ENCODE results near the gene KPNA2.
"Not testable (repeated sequence)": the region's sequence is repeated elsewhere in the genome, so short reads cannot be mapped to it uniquely, and the experiment has no call there.

Gene KPNA2

DNA sequence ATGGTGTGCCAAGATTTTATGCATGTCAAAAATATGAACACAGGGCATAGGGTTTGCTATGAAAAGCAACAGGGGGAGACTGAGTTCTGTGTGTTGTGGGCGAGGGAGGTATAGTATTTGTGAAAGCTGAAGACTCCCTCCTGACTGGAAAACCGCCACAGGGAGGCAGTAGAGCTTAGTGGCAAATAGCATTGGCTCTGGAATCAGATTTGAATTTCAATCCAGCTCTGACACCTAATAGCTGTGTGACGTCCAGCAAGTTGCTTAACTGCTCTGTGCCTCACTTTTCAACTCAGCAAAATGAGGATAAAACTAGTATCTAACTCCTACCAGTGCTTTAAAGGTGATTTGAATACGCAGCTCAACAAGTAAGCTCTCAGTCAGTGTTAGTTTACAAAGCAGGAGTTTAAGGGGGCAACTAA lies 22.0 kb downstream of the KPNA2 start:
- DNase-seq (ENCODE audit: low read depth, low spot score), result no peak

DNA sequence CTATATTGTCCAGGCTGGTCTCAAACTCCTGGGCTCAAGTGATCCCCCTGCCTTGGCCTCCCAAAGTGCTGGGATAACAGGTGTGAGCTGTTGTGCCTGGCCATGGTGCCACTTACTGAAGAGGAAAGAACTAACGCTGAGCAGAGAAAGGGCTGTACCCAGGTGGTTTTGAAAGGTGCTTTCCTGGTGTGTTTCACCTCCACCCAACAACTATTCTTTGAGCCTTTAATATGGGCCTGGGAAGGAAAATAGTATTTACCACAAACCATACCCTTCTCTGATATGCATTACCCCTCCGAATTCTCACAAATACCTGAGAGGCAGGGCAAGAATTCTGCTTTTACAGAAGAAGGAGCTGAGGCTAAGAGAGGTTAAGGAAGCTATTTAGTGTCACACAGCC lies 24.8 kb downstream of the KPNA2 start:
- DNase-seq (ENCODE audit: low read depth, low spot score), result no peak

DNA sequence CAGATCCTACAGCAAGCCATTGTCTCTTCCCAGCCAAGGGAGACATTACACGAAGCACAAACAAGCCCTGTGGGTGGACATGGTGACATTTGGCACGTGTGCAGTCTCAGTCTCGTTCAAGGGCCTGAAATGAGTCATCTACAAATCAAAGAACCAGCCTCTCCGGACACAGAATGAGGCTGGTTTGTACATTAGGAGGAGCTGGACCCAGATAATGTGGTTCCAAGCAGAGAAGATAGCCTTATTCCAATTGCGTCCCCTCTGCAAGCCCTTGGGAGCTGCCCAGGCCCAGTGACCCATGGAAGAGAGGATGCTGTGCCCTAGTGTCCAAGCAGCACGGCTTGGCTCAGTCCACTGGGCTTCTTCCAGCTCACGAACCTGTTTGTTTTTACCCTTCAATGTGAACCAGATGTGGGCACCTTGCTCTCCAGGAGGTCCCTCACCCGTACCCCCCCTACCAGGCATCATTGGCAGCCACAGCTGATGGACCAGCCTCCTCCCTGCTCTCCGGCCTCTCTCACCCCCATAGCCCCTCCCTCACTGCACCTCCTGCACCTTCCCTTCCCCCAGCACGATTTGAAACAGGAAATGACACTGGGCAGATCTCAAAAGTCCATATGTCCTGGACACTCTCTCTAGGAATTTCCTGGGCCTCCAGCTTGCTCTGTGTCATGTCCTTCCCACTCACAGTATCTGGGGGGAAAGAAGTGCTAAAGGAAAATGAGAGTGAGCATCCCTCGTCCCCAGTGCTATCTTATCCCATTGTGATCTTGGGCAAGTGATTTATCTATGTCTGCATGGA lies 26.2 kb downstream of the KPNA2 start:
- DNase-seq (ENCODE audit: low read depth, low spot score), result no peak

DNA sequence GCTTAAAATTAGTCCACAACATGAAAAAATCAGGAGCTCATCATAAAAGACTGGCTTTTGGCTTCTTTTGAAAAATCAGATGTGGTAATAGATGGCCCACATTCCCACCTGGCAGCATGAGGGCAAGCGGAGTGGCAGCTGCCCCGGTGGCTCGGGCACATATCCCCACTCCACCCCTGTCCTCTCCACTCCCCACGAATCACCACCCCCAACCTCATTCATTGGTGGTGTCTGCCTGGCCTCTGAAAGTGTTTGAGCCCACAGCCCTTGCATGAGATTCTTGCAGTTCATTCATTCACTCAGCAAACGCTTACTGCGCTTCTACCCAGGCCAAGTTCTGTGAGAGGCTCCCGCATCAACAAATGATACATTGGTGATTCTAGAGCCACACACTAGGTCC lies 29.8 kb downstream of the KPNA2 start:
- not testable (repeated sequence) for DNase-seq (ENCODE audit: low read depth, low spot score)

DNA sequence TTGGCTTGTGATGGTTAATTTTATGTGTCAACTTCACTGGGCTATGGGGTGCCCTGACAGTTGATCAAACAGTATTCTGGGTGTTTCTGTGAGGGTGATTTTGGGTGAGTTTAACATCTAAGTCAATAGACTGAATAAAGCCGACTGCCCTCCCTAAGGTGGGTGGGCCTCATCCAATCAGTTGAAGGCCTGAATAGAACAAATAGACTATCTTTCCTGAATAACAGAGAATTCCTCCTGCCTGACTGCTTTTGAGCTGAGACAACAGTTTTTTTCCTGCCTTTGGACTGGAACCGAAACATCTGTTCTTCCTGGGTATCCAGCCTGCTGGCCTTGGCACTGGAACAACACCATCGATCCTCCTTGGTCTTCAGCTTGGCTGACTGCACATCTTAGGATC lies 33.0 kb downstream of the KPNA2 start:
- DNase-seq (ENCODE audit: low read depth, low spot score), result not testable (repeated sequence)

DNA sequence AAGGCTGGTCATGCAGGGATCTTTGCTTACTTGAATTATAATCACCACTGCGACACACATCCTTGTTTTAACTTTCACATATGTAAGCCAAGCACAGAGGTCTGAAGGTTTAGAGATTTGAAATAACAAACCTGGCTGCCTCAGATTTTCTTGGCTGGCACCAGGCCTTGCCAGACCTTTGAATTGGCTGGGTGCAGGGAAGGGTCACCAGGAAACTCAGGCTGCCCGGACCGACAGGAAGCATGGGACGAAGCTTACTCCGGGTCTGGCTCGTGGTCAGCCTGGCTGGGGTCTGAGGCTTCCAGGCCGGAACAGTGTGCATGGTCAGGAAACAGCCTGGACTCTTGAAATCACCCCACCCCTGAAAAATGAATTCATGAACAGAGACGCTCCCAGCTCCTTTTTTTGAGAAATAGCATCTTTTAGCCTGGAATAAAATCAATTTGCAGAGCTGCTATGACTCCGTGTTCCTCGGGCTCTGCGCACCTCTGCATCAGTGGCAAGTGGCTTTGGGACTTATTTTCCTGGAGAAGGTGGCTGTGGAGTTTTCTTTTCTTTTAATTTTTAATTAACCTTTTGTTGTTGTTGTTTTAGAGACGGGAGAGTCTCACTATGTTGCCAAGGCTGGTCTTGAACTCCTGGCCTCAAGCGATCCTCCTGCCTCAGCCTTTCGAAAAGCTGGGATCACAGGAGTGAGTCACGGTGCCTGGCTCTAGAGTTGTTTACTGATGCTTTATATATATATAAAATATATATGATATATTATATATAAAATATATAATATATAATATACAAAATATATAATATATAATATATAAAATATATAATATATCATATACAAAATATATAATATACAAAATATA lies 35.3 kb downstream of the KPNA2 start:
- DNase-seq (ENCODE audit: low read depth, low spot score), result not testable (repeated sequence)

DNA sequence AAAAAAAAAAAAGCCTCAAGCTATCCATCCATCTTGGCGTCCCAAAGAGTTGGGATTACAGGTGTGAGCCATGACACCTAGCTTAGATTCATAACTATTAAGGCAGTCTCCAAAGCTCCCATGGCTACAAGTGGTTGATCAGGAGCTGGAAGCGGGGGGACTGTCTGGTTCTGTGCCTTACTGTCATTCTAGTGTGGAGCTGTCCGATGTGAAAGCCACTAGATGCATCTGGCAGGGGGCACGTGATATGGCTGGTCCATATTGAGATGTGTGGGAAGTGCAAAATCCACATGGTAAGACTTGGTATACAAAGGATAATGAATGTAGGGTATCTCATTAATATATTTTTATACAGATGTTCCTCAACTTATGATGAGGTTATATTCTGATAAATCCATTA lies 38.7 kb downstream of the KPNA2 start:
- no peak for DNase-seq (ENCODE audit: low read depth, low spot score)

DNA sequence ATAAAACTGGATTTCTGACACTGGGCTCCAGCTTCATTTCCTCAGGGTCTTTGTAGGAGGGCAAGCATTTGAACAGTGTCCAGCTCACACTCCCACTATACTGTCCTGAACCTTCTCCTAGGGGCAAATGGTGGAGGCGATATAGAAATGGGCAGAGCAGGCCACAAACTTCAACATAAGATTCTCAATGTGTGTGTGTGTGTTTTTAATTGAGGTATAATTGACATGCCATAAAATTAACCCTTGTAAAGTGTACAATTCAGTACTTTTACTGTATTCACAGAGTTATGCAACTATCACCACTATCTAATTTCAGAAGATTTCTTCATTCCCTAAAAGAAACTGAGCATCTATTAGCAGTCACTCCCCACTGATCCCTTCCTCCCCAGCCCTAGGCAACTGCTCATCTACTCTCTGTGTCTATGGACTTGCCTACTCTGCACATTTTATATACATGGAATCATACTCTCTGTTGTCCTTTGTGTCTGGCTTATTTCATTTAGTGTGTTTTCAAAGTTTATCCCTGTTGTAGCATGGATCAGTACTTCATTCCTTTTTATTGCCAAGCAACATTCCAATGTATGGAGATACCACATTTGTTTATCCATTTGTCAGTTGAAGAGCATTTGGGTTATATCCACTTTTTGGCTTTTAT lies 40.5 kb downstream of the KPNA2 start:
- DNase-seq (ENCODE audit: low read depth, low spot score), result not testable (repeated sequence)

DNA sequence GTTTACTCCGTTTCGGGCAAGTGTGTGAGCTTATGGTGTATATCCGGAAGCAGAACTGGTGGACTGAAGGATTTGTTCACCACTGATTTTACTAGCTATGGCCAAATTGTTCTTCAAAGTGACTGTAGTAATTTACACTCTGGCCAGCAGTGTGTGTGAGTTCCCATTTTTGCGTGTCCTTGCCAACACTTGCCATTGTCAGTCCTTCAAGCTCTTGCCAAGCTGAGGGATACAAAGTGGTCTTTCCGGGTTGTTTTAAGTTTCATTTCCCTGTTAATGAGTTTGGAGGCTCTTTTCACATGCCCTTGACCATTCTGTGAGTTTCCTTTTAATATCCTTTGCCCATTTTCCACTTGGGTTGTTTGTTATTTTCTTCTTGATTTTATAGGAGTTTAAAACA lies 42.0 kb downstream of the KPNA2 start:
- not testable (repeated sequence) for DNase-seq (ENCODE audit: low read depth, low spot score)

DNA sequence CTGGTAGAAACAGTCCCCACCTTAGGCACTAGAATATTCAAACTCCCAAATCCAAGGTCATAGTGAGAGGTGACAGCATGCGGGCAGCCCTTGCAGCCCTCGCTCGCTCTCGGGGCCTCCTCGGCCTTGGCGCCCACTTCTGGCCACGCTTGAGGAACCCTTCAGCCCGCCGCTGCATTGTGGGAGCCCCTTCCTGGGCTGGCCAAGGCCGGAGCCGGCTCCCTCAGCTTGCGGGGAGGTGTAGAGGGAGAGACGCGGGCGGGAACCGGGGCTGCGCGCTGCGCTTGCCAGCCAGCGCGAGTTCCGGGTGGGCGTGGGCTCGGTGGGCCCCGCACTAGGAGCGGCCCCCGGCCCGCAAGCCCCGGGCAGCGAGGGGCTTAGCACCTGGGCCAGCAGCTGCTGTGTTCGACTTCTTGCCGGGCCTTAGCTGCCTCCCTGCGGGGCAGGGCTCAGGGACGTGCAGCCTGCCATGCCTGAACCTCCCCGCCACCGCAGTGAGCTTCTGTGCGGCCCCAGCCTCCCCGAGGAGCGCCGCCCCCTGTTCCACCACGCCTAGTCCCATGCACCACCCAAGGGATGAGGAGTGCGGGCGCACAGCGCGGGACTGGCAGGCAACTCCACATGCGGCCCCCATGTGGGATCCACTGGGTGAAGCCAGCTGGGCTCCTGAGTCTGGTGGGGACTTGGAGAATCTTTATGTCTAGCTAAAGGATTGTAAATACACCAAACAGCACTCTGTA lies 45.0 kb downstream of the KPNA2 start:
- DNase-seq (ENCODE audit: low read depth, low spot score), result no peak

DNA sequence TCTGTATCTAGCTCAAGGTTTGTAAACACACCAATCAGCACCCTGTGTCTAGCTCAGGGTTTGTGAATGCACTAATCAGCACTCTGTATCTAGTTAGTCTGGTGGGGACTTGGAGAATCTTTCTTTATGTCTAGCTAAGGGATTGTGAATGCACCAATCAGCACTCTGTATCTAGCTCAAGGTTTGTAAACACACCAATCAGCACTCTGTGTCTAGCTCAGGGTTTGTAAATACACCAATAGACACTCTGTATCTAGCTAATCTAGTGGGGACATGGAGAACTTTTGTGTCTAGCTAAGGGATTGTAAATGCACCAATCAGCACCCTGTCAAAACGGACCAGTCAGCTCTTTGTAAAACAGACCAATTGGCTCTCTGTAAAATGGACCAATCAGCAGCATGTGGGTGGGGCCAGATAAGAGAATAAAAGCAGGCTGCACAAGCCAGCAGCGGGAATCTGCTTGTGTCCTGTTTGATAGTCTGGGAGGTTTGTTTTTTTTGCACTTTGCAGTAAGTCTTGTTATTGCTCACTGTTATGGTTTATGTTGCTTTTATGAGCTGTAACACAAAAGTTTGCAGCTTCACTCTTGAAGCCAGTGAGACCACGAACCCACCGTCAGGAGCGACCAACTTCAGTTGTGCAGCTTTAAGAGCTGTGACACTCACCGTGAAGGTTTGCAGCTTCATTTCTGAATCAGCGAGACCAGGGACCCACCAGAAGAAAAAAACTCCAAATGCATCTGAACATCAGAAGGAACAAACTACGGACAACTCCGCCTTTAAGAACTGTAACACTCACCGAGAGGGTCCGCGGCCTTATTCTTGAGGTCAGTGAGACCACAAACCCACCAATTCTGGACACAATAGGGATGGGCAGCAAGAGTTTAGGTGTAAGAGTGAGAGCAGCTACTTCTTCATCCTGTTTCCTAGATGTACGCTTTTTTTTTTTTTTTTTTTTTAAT lies 46.0 kb downstream of the KPNA2 start:
- DNase-seq (ENCODE audit: low read depth, low spot score), result not testable (repeated sequence)

DNA sequence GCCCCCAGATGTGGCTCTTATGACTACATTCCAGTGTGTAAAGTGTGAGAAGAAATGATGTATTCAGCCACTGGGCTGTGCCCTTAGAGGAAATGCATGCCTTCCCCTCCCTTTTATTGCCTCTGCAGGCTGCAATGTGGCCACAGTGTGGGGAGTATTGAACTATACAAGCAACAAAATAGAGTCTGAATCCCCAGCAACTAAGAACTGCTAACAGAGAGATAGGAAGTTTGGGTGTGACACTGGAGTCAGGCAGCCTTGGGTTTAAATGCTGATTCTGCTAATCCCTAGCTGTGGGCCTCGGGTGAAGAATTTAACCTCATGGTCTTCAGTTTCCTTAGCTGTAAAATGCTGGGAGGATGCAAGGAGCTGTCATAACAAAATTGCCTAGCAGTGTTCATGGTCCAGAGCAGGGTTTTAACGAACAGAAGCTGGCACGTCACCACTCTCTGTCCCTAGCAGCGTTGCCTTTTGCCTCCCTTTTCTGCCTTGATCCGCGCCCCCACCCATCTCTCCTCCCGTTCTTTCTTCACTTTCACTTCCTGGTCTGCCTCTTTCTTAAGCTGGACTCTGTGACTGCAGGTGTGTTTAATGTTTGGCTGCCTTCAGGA lies 50.3 kb downstream of the KPNA2 start:
- no peak for DNase-seq (ENCODE audit: low read depth, low spot score)

DNA sequence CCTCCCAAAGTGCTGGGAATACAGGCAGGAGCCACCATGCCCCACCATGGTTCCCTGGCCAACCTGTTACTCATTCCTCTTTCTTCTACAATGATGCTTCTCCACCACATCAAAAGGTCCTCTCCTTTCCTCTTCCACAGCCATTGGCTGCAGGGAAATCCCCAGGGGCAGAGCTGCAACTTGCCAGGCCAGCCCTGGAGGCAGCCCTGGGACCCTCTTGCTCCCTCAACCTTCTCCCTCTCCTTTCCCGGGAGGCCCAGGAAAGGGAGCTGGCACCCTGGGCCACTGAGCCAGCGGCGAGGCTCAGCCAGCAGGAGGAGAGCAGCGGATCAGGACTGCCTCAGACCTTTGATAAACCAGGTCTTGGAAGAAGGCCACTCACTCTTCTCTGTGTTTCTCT lies 51.1 kb downstream of the KPNA2 start:
- DNase-seq (ENCODE audit: low read depth, low spot score), result not testable (repeated sequence)

DNA sequence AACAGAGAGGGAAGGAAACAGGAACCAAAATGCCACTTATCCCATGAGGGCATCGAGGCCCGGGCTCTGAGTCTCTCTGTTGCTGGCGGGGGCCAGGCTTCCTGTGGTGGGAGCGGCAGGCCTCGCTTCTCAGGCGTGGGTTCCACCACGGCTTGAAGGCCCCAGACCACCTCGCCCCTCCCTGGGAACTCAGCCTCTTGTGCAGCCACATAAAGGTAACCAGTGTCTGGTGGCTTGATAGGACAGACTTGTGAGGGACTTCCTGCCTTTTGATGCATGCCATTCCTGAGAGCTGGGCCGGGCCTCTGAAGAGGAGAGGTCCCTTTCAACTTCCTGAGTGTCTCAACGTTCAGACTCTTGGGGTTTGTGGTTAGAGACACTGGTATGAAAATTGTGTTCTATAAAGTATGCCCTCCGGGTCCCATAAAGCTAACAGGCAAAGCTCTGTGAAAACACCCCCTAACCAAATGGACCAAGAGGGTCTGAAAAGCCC lies 51.6 kb downstream of the KPNA2 start:
- not testable (repeated sequence) for DNase-seq (ENCODE audit: low read depth, low spot score)

DNA sequence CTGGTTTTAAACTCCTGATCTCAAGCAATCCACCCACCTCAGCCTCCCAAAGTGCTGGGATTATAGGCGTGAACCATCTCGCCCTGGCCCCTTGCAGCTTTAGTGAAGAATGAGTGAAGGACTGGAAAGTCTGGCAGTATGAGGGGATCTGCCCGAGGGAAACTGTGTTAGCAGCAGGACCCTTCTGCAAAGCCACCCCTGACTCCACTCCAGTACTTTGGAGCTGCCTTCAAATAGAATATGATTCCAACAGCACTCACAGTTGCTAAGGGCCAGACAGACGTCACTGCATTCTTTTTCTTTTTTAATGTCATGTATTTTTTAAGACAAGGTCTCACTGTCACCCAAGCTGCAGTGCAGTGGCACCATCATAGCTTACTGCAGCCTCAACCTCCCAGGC lies 52.3 kb downstream of the KPNA2 start:
- no peak for DNase-seq (ENCODE audit: low read depth, low spot score)

DNA sequence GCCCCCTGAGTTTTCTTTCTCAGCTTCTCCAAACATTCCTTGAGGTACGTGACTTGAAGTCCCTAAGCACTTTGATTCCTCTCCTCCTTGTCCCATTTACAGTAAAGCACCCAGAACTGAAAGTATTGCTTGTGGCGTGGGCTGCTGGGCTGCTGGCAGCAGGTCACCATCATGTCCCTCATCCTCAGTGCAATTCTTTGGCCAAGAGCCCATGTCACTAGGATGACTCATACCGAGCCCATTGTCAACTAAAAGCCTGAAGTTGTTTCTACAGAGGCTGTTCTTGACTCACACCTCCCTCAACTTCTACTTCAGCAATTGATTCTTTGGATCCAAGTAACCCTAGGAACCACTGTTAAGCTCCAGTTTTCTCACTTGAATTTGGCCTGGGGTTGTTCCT lies 54.3 kb downstream of the KPNA2 start:
- no peak for DNase-seq (ENCODE audit: low read depth, low spot score)

DNA sequence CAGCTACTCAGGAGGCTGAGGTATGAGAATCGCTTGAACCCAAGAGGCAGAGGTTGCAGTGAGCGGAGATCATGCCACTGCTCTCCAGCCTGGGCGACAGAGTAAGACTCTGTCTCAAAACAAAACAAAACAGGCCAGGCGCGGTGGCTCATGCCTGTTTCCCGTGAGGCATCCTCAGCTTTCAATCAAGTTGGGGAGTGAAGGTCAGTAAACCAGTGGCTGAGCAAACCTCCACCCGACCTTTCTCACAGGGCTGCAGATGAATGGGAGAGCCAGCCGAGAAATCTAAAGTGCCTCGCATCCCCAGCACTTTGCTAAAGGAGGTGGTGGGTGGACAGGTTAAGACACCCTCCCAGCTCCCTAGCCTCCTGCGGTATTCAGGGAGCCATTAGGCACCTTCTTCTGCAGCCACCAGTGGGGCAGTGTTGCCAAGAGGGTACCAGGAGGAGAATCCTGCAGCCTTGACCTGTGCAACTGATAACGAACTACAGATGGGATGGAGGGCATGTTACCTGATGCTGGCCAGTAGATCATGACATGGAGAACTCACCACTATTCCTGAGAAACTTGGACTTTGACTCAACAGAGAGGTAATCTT lies 59.0 kb downstream of the KPNA2 start:
- DNase-seq (ENCODE audit: low read depth, low spot score), result no peak

DNA sequence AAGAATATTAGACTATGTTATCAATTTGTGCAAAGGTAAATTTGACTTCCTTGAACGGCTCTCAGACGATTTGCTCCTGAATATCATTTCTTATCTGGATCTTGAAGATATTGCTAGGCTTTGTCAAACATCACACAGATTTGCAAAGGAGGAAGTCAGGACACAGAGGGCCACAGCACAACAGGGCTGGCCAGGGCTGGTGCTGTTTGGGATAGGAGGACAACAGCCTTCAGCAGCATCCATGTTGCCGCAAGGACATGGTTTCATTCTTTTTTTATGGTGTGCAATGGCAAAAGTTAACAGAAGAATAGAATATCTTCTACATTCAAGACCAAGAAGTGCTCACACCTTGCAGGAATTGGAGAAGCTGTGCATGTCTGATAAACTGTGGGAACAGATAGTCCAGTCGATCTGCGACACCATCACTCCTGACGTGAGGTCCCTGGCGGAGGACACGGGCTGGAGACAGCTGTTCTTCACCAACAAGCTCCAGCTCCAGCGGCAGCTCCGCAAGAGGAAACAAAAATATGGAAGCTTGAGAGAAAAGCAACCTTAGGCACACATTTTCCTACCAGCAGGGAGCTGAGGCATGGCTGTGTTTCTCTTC lies 59.8 kb downstream of the KPNA2 start:
- DNase-seq (ENCODE audit: low read depth, low spot score), result no peak

DNA sequence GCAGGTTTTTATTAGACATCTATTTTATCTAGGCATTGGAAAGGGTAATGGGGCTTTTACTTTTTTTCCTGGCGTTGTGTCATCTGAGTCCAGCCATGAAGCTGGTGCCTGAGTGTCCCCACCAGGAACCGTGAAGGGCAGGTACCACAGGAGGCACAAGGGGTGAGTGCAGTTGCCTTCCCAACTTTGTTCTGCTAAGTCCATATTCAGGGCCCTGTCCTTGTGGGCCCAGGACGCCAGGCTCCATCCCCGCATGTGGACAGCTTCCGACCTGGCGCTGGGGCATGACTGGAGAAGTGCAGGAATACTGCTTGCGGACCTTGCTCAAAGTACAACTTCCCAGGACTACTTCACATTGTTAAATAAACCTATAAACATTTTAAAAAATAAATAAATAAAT lies 60.6 kb downstream of the KPNA2 start:
- no peak for DNase-seq (ENCODE audit: low read depth, low spot score)

Measured in activated naive CD8-positive, alpha-beta T cell treated with anti-CD3 and anti-CD28 coated beads, Interleukin-2, amount 50 U/mL, for 16 hours (primary cell).